K562 (cell line): Measurements from ENCODE around the gene TCEAL5. TPM values are rescaled to one million over a fixed set of nuclear protein-coding genes. Genes with fewer than 3 reads are reported as not detected.

Experiments
- FOSL1 ChIP-seq: fragments of 200-800 bp; sonication (Bioruptor generic); conservative IDR thresholded peaks from 2 replicates; pipeline ENCODE4 v1.6.1; 2016; ENCODE audit warnings: missing genetic modification characterization, missing compliant biosample characterization
- MGA ChIP-seq: fragments of 450-650 bp; IDR thresholded peaks from 2 replicates; pipeline ENCODE4 v1.6.1; 2016; ENCODE audit warnings: mild to moderate bottlenecking, moderate library complexity
- PBX2 ChIP-seq, 2 experiments: IDR thresholded peaks in 1 of 2; conservative IDR thresholded peaks in 1 of 2; 2 replicates each; pipeline ENCODE4 v1.6.1; 2016; ENCODE audit warnings: low read depth in 2 of 2, mild to moderate bottlenecking in 1 of 2, missing compliant biosample characterization in 1 of 2, missing genetic modification characterization in 1 of 2, moderate library complexity in 1 of 2
- POLR2A ChIP-seq: fragments of 450-650 bp; conservative IDR thresholded peaks from 2 replicates; pipeline ENCODE4 v1.6.1; 2016
- RBFOX2 ChIP-seq: fragments of 200-400 bp; formaldehyde crosslinking; IDR thresholded peaks from 2 replicates; pipeline ENCODE4 v1.6.1; 2017; ENCODE audit warnings: low read depth, mild to moderate bottlenecking, low read length, moderate library complexity
- RBM15 ChIP-seq: fragments of 200-400 bp; formaldehyde crosslinking; IDR thresholded peaks from 2 replicates; pipeline ENCODE4 v1.6.1; 2018; ENCODE audit warnings: mild to moderate bottlenecking, low read length, moderate library complexity; ENCODE audit not compliant: insufficient read depth
- TBP ChIP-seq: optimal IDR thresholded peaks from 2 replicates; pipeline ENCODE3; 2011; ENCODE audit warnings: low read depth, low read length, improper control_type of control experiment
- TCF3 ChIP-seq: sonication (generic); formaldehyde crosslinking; IDR thresholded peaks from 2 replicates; pipeline ENCODE4 v1.4.0; 2020; ENCODE audit warnings: mild to moderate bottlenecking, missing genetic modification reagents
- ZNF12 ChIP-seq: sonication (generic); formaldehyde crosslinking; IDR thresholded peaks from 2 replicates; pipeline ENCODE4 v1.4.0; 2020; ENCODE audit warnings: mild to moderate bottlenecking, missing genetic modification reagents
- polyA plus RNA-seq, 8 experiments: library from polyadenylated mRNA; depleted of rRNA in 4 of 8; stranded (reverse) in 5 of 8; unstranded in 3 of 8; fragments of >200 nt; fragmentation: Nextera tagmentation in 2 of 8; fragmentation: Illumina TruSeq in 1 of 8; extraction: Ambion mirVana in 2 of 8; extraction: Trizol in 1 of 8; gene quantifications; 2 replicates each; pipeline versions ENCODE4 v1.2.1 to v1.2.3, GENCODE V29; 2011 to 2014; ENCODE audit warnings: inconsistent platforms in 1 of 8, missing spikeins in 1 of 8
- total RNA-seq, 7 experiments: library from RNA; depleted of rRNA in 6 of 7; stranded (reverse); fragments of >200 nt in 6 of 7; fragmentation: Illumina TruSeq in 2 of 7; extraction: Trizol in 2 of 7; gene quantifications; 2 replicates each; pipeline versions ENCODE4 v1.2.1 to v1.2.3, GENCODE V29; 2011 to 2021; ENCODE audit warnings: low replicate concordance in 1 of 7
- TF ChIP-seq, protein P1 (sequence below): fragments of 450-650 bp; IDR thresholded peaks from 2 replicates; pipeline ENCODE4 v1.6.1; 2014; ENCODE audit warnings: low read depth, mild to moderate bottlenecking, moderate library complexity, borderline replicate concordance

TCEAL5 gene
- total and polyA plus RNA-seq, 9 of the 15 experiments (the other 6 are each of a cell fraction or from before 2014, with no cell fraction given) = 0.10 to 0.18 TPM; not detected in 7

GRCh38 chrX:103254921-103255493, 21.5 kb downstream of the TCEAL5 start, which contains the start of gene TCEAL8 (continued):
- TF ChIP-seq MGA (peak; percentile 29), FOSL1 (tag) (peak; percentile 33; the same call in 1 of the 2 replicates), ZNF12 (CRISPR knock-in tag) (no peak), TCF3 (CRISPR knock-in tag) (no peak), RBFOX2 (peak; percentile 48; the same call in 1 of the 2 replicates), RBM15 (no peak), POLR2A (peak; percentile 65), PBX2 (CRISPR knock-in tag; IDR thresholded peaks at IDR 0.05; ENCODE audit: low read depth) (no peak), PBX2 (tag; conservative IDR thresholded peaks at IDR 0.05; ENCODE audit: low read depth) (peak; percentile 47; the same call in 1 of the 2 replicates), TBP (peak; percentile 21)
- TF ChIP-seq, protein P1, sequence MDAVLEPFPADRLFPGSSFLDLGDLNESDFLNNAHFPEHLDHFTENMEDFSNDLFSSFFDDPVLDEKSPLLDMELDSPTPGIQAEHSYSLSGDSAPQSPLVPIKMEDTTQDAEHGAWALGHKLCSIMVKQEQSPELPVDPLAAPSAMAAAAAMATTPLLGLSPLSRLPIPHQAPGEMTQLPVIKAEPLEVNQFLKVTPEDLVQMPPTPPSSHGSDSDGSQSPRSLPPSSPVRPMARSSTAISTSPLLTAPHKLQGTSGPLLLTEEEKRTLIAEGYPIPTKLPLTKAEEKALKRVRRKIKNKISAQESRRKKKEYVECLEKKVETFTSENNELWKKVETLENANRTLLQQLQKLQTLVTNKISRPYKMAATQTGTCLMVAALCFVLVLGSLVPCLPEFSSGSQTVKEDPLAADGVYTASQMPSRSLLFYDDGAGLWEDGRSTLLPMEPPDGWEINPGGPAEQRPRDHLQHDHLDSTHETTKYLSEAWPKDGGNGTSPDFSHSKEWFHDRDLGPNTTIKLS = peak; percentile 65; the same call in 1 of the 2 replicates
